HEK293 (cell line): ENCODE measurements around the gene PTPRN2.

Experiments
- KLF16 ChIP-seq: fragments of 450-650 bp; formaldehyde crosslinking; IDR thresholded peaks from 2 replicates; pipeline ENCODE4 v1.5.1; 2017; ENCODE audit warnings: missing biosample characterization, missing genetic modification characterization
- KLF17 ChIP-seq: fragments of 450-650 bp; formaldehyde crosslinking; IDR thresholded peaks from 2 replicates; pipeline ENCODE4 v1.5.1; 2016; ENCODE audit warnings: missing biosample characterization, missing genetic modification characterization
- ZNF19 ChIP-seq: fragments of 450-650 bp; formaldehyde crosslinking; IDR thresholded peaks from 2 replicates; pipeline ENCODE4; 2016; ENCODE audit warnings: missing biosample characterization, missing genetic modification characterization, low read depth
- ZNF274 ChIP-seq, 2 experiments: fragments of 200-500 bp in 1 of 2; fragments of 450-650 bp in 1 of 2; sonication (Bioruptor generic) in 1 of 2; formaldehyde crosslinking in 1 of 2; IDR thresholded peaks; 2 replicates each; pipeline versions ENCODE4 v1.5.1 to v1.6.1; 2014 to 2016; ENCODE audit warnings: borderline replicate concordance in 1 of 2, inconsistent platforms in 1 of 2, low read length in 1 of 2, missing biosample characterization in 1 of 2, missing genetic modification characterization in 1 of 2
- ZNF324 ChIP-seq: fragments of 450-650 bp; formaldehyde crosslinking; IDR thresholded peaks from 2 replicates; pipeline ENCODE4 v1.5.1; 2016; ENCODE audit warnings: missing biosample characterization, missing genetic modification characterization

GRCh38 chr7:158209435-158209834, 378.2 kb downstream of the PTPRN2 start:
- no peak for TF ChIP-seq KLF17 (tag by site-specific recombination)
- no peak for TF ChIP-seq KLF16 (tag by site-specific recombination)
- no peak for TF ChIP-seq ZNF324 (tag by site-specific recombination)
- no peak for TF ChIP-seq ZNF274 (IDR thresholded peaks at IDR 0.05; ENCODE audit: low read length)
- no peak for TF ChIP-seq ZNF274 (tag by site-specific recombination; IDR thresholded peaks at IDR 0.05; ENCODE audit: borderline replicate concordance)
- TF ChIP-seq ZNF19 (tag by site-specific recombination): no peak
